SK-N-SH treated with all-trans-retinoic acid at 6 μM for 48 hours (cell line): ENCODE data around the gene ANKRD39.

Experiments
- BACH2 ChIP-seq: fragments of 250-450 bp; sonication (Bioruptor Pico); IDR thresholded peaks from 2 replicates; pipeline ENCODE4 v1.9.0; 2021; ENCODE audit warnings: mild to moderate bottlenecking, borderline replicate concordance
- CREB5 ChIP-seq: fragments of 250-450 bp; sonication (Bioruptor Pico); IDR thresholded peaks from 2 replicates; pipeline ENCODE4 v1.5.1; 2020; ENCODE audit warnings: low read depth, mild to moderate bottlenecking, moderate library complexity
- CSRNP3 ChIP-seq: fragments of 250-450 bp; sonication (Bioruptor Pico); IDR thresholded peaks from 2 replicates; pipeline ENCODE4 v1.5.1; 2021; ENCODE audit warnings: mild to moderate bottlenecking, moderate library complexity
- ESRRG ChIP-seq: fragments of 250-450 bp; sonication (Bioruptor Pico); IDR thresholded peaks from 2 replicates; pipeline ENCODE4 v1.6.1; 2021; ENCODE audit warnings: mild to moderate bottlenecking
- GLIS3 ChIP-seq: fragments of 250-450 bp; sonication (Bioruptor Pico); IDR thresholded peaks from 2 replicates; pipeline ENCODE4 v1.5.0; 2020; ENCODE audit warnings: mild to moderate bottlenecking, moderate library complexity
- ISL1 ChIP-seq: fragments of 250-450 bp; sonication (Bioruptor Pico); IDR thresholded peaks from 2 replicates; pipeline ENCODE4 v2.1.2; 2022; ENCODE audit warnings: mild to moderate bottlenecking, moderate library complexity
- PATZ1 ChIP-seq: fragments of 250-450 bp; sonication (Bioruptor Pico); IDR thresholded peaks from 2 replicates; pipeline ENCODE4 v1.8.0; 2020; ENCODE audit warnings: mild to moderate bottlenecking, moderate library complexity, borderline replicate concordance
- ZC3H10 ChIP-seq: fragments of 250-450 bp; sonication (Bioruptor Pico); IDR thresholded peaks from 2 replicates; pipeline ENCODE4 v1.5.1; 2021; ENCODE audit warnings: mild to moderate bottlenecking, moderate library complexity
- ZFP3 ChIP-seq: fragments of 250-450 bp; sonication (Bioruptor Pico); IDR thresholded peaks from 2 replicates; pipeline ENCODE4 v1.5.0; 2020; ENCODE audit warnings: mild to moderate bottlenecking, moderate library complexity
- ZFP30 ChIP-seq: fragments of 450-650 bp; formaldehyde crosslinking; IDR thresholded peaks from 2 replicates; pipeline ENCODE4 v1.5.0; 2022; ENCODE audit warnings: mild to moderate bottlenecking, moderate library complexity
- ZNF565 ChIP-seq: fragments of 450-650 bp; formaldehyde crosslinking; conservative IDR thresholded peaks from 2 replicates; pipeline ENCODE4 v1.5.0; 2020; ENCODE audit warnings: low read depth, mild to moderate bottlenecking, moderate library complexity

- no peak for TF ChIP-seq PATZ1 (CRISPR knock-in tag)
- TF ChIP-seq CREB5 (CRISPR knock-in tag), result no peak
- no peak for TF ChIP-seq ZFP3 (CRISPR knock-in tag)
- TF ChIP-seq ZC3H10 (CRISPR knock-in tag), result no peak
- TF ChIP-seq BACH2 (CRISPR knock-in tag), result no peak
- no peak for TF ChIP-seq ZNF565 (CRISPR knock-in tag)
- TF ChIP-seq CSRNP3 (CRISPR knock-in tag), result no peak
- TF ChIP-seq GLIS3 (CRISPR knock-in tag), result no peak
- TF ChIP-seq ISL1 (CRISPR knock-in tag), result no peak
- TF ChIP-seq ZFP30 (CRISPR knock-in tag), result no peak
- no peak for TF ChIP-seq ESRRG (CRISPR knock-in tag)
These were observed 18.4 kb downstream of the ANKRD39 start for GRCh38 chr2:96839293-96839874.
